NCI-H1092 treated with DMSO at 0.1 percent for 48 hours (cell line): Measurements from ENCODE around the gene ZBTB20.

ENCODE experiments used
- DNase-seq: peaks from one replicate; lab custom pipeline; 2025; lab: John Stamatoyannopoulos, UW

Gene ZBTB20

GRCh38 chr3:114928989-114929640, 218.0 kb downstream of the ZBTB20 start:
- DNase-seq, result no peak

- DNase-seq, result no peak
Measured at GRCh38 chr3:114904633-114905032, 242.5 kb downstream of the ZBTB20 start.

GRCh38 chr3:114903213-114903612, 243.9 kb downstream of the ZBTB20 start:
- peak; percentile 75 for DNase-seq

GRCh38 chr3:114902691-114903101, 244.4 kb downstream of the ZBTB20 start:
- DNase-seq, result no peak

- DNase-seq, result no peak
Measured at GRCh38 chr3:114900908-114901307, 246.2 kb downstream of the ZBTB20 start.

- DNase-seq, result peak; percentile 98
Measured at GRCh38 chr3:114899186-114899931, 247.7 kb downstream of the ZBTB20 start.

GRCh38 chr3:114896978-114897377, 250.1 kb downstream of the ZBTB20 start:
- DNase-seq, result no peak

- peak; percentile 58 for DNase-seq
Measured at GRCh38 chr3:114893361-114893760, 253.7 kb downstream of the ZBTB20 start.

- DNase-seq, result peak; percentile 86
Measured at GRCh38 chr3:114892880-114893279, 254.2 kb downstream of the ZBTB20 start.

GRCh38 chr3:114892131-114892879, 254.8 kb downstream of the ZBTB20 start:
- peak; percentile 86 for DNase-seq

GRCh38 chr3:114887806-114888205, 259.3 kb downstream of the ZBTB20 start:
- no peak for DNase-seq

- DNase-seq, result no peak
Measured at GRCh38 chr3:114886905-114887304, 260.2 kb downstream of the ZBTB20 start.

- DNase-seq, result no peak
Measured at GRCh38 chr3:114884213-114884923, 262.7 kb downstream of the ZBTB20 start.

- peak; percentile 97 for DNase-seq
Measured at GRCh38 chr3:114880078-114880477, 267.0 kb downstream of the ZBTB20 start.

- DNase-seq, result peak; percentile 97
Measured at GRCh38 chr3:114879059-114880031, 267.7 kb downstream of the ZBTB20 start.

- peak; percentile 64 for DNase-seq
Measured at GRCh38 chr3:114878114-114878839, 268.8 kb downstream of the ZBTB20 start.

- DNase-seq, result peak; percentile 61
Measured at GRCh38 chr3:114877378-114878113, 269.5 kb downstream of the ZBTB20 start.

- DNase-seq, result peak; percentile 58
Measured at GRCh38 chr3:114874522-114874971, 272.5 kb downstream of the ZBTB20 start.

- DNase-seq, result no peak
Measured at GRCh38 chr3:114873591-114873990, 273.5 kb downstream of the ZBTB20 start.
